ENCODE measurements around the gene ASTN2. TPM values are rescaled to one million over a fixed set of nuclear protein-coding genes. Genes with fewer than 3 reads are reported as not detected.

Gene ASTN2
- total RNA-seq, 2 experiments from 2014 or later = 1.7 to 4.2 TPM

- H3K9me3 ChIP-seq (ENCODE audit: low read length) = peaks cover 11% of the 10 kb centered on the region
- peaks cover 17% of the 10 kb centered on the region for H3K4me1 ChIP-seq (ENCODE audit: insufficient read depth, low read length, poor library complexity, severe bottlenecking)
- peak overlapping the region; percentile 99; the same call in 1 of the 2 replicates for H3K4me2 ChIP-seq (ENCODE audit: low read length)
- no peaks in the 10 kb centered on the region for H3K9me2 ChIP-seq (ENCODE audit: insufficient read depth, low read length)
- H3K79me2 ChIP-seq (ENCODE audit: insufficient read depth, low read depth, low read length) = peaks cover 7% of the 10 kb centered on the region; the same call in 1 of the 2 replicates
- intact Hi-C loops (cut with micrococcal nuclease; ENCODE audit: unreplicated experiment) = no loop called here
- no TSS peak for BruUV-seq (replicated peaks)
- ChIA-PET CTCF (ENCODE audit: unreplicated experiment) (no interaction called here), POLR2A (interaction anchor here (1.1 to 2.3 kb wide), 5 partner anchors 9 to 78 kb away, joined by 3 to 19 read pairs (median 4); no protein-coding TSS in a partner anchor)
- TF ChIP-seq CTCF (conservative IDR thresholded peaks at IDR 0.05; ENCODE audit: low read length) = no peak
- TF ChIP-seq EZH2phosphoT487 (IDR thresholded peaks at IDR 0.05; ENCODE audit: borderline replicate concordance, low read depth, low read length) = no peak
- no peak overlapping the region for H3K27ac ChIP-seq (ENCODE audit: low read depth, low read length, poor library complexity, severe bottlenecking)
- H2AFZ ChIP-seq (ENCODE audit: low read length) = peak overlapping the region; percentile 98; the same call in 1 of the 2 replicates
- H4K20me1 ChIP-seq (ENCODE audit: insufficient read depth, low read length) = no peaks in the 10 kb centered on the region
- H3K36me3 ChIP-seq (ENCODE audit: insufficient read depth, low read length) = no peaks in the 10 kb centered on the region
- H3K4me3 ChIP-seq (ENCODE audit: low read depth, low read length, poor library complexity, severe bottlenecking) = peak overlapping the region; percentile 81
- no peak for DNase-seq (ENCODE audit: low spot score)
These were observed 728.7 kb downstream of the ASTN2 start for GRCh38 chr9:116686135-116686534.

GRCh38 chr9:116685166-116685565 lies 729.7 kb downstream of the ASTN2 start:
- TF ChIP-seq EZH2phosphoT487 (IDR thresholded peaks at IDR 0.05; ENCODE audit: borderline replicate concordance, low read depth, low read length) = no peak
- no peak for TF ChIP-seq CTCF (conservative IDR thresholded peaks at IDR 0.05; ENCODE audit: low read length)
- no peak overlapping the region for H3K27ac ChIP-seq (ENCODE audit: low read depth, low read length, poor library complexity, severe bottlenecking)
- no peak overlapping the region for H3K4me2 ChIP-seq (ENCODE audit: low read length)
- no peak overlapping the region for H2AFZ ChIP-seq (ENCODE audit: low read length)
- H3K36me3 ChIP-seq (ENCODE audit: insufficient read depth, low read length) = no peaks in the 10 kb centered on the region
- peaks cover 7% of the 10 kb centered on the region; the same call in 1 of the 2 replicates for H3K79me2 ChIP-seq (ENCODE audit: insufficient read depth, low read depth, low read length)
- no peaks in the 10 kb centered on the region for H3K9me2 ChIP-seq (ENCODE audit: insufficient read depth, low read length)
- ChIA-PET CTCF (ENCODE audit: unreplicated experiment) (no interaction called here), POLR2A (interaction anchor here (0.6 to 1.1 kb wide), 2 partner anchors 17 to 650 kb away, joined by 3 read pairs; no protein-coding TSS in a partner anchor)
- intact Hi-C loops (cut with micrococcal nuclease; ENCODE audit: unreplicated experiment) = no loop called here
- no peak for DNase-seq (ENCODE audit: low spot score)
- peaks cover 17% of the 10 kb centered on the region for H3K4me1 ChIP-seq (ENCODE audit: insufficient read depth, low read length, poor library complexity, severe bottlenecking)
- H3K9me3 ChIP-seq (ENCODE audit: low read length) = peaks cover 11% of the 10 kb centered on the region
- no peaks in the 10 kb centered on the region for H4K20me1 ChIP-seq (ENCODE audit: insufficient read depth, low read length)
- H3K4me3 ChIP-seq (ENCODE audit: low read depth, low read length, poor library complexity, severe bottlenecking) = no peak overlapping the region
- no TSS peak for BruUV-seq (replicated peaks)

- ChIA-PET POLR2A (no interaction called here), CTCF (ENCODE audit: unreplicated experiment) (no interaction called here)
- H3K27ac ChIP-seq (ENCODE audit: low read depth, low read length, poor library complexity, severe bottlenecking) = no peak overlapping the region
- H3K9me3 ChIP-seq (ENCODE audit: low read length) = peaks cover 11% of the 10 kb centered on the region
- H2AFZ ChIP-seq (ENCODE audit: low read length) = no peak overlapping the region
- no peaks in the 10 kb centered on the region for H4K20me1 ChIP-seq (ENCODE audit: insufficient read depth, low read length)
- peaks cover 17% of the 10 kb centered on the region for H3K4me1 ChIP-seq (ENCODE audit: insufficient read depth, low read length, poor library complexity, severe bottlenecking)
- intact Hi-C loops (cut with micrococcal nuclease; ENCODE audit: unreplicated experiment) = no loop called here
- no peak overlapping the region for H3K4me2 ChIP-seq (ENCODE audit: low read length)
- TF ChIP-seq CTCF (conservative IDR thresholded peaks at IDR 0.05; ENCODE audit: low read length) = no peak
- no peak for TF ChIP-seq EZH2phosphoT487 (IDR thresholded peaks at IDR 0.05; ENCODE audit: borderline replicate concordance, low read depth, low read length)
- peaks cover 7% of the 10 kb centered on the region; the same call in 1 of the 2 replicates for H3K79me2 ChIP-seq (ENCODE audit: insufficient read depth, low read depth, low read length)
- no peaks in the 10 kb centered on the region for H3K36me3 ChIP-seq (ENCODE audit: insufficient read depth, low read length)
- no peak overlapping the region for H3K4me3 ChIP-seq (ENCODE audit: low read depth, low read length, poor library complexity, severe bottlenecking)
- peak; percentile 10 for DNase-seq (ENCODE audit: low spot score)
- H3K9me2 ChIP-seq (ENCODE audit: insufficient read depth, low read length) = no peaks in the 10 kb centered on the region
- no TSS peak for BruUV-seq (replicated peaks)
These were observed 731.3 kb downstream of the ASTN2 start for GRCh38 chr9:116683535-116683934.
